GM12878 (cell line): ENCODE measurements around the gene RGS6. TPM values are rescaled to one million over a fixed set of nuclear protein-coding genes. Genes with fewer than 3 reads are reported as not detected.

Experiments
- ATAC-seq: fragments of 200-7000 bp; cut with Tn5 transposase; 3 replicates; pipeline ENCODE4 v1.9.1; 2020; ENCODE audit warnings: mild to moderate bottlenecking, moderate library complexity
- BruUV-seq: library from RNA; stranded (reverse); fragments of 400-500 nt; replicated peaks from 2 replicates; lab custom pipeline; 2021; lab: Mats Ljungman, UMichigan
- CTCF ChIA-PET: fragments of 300-600 bp; sonication (Branson Sonifier 250); formaldehyde crosslinking; extraction: SDS; loops from one replicate; lab custom pipeline; 2021; ENCODE audit warnings: inconsistent platforms; lab: Yijun Ruan, JAX
- POLR2A ChIA-PET: fragments of 350-600 bp; formaldehyde crosslinking; extraction: SDS; loops from one replicate; lab custom pipeline; 2021; ENCODE audit warnings: inconsistent platforms; lab: Charles Lee
- RAD21 ChIA-PET: fragments of 300-600 bp; sonication (Branson Sonifier 250); formaldehyde crosslinking; loops from one replicate; lab custom pipeline; 2023; ENCODE audit warnings: antibody characterized with exemption; ENCODE audit not compliant: unreplicated experiment; lab: Charles Lee
- SMC1A ChIA-PET: fragments of 300-600 bp; sonication (Branson Sonifier 250); formaldehyde crosslinking; loops from one replicate; lab custom pipeline; 2023; ENCODE audit not compliant: unreplicated experiment, uncharacterized antibody; lab: Charles Lee
- DNase-seq: peaks from one replicate; pipeline ENCODE4 v3.0.0-alpha.2; 2011; ENCODE audit warnings: low read depth, low spot score
- FAIRE-seq: peaks from 3 replicates; lab custom pipeline; 2011; peaks lifted over from hg19 to GRCh38; lab: Jason Lieb, UNC
- H2AFZ ChIP-seq: 2 replicates; pipeline ENCODE4 v1.6.0; 2011; ENCODE audit warnings: low read depth, low read length, control low read depth; ENCODE audit not compliant: control insufficient read depth
- H3K27ac ChIP-seq: 2 replicates; pipeline ENCODE4 v1.5.1; 2011; ENCODE audit warnings: control low read depth; ENCODE audit not compliant: control insufficient read depth, insufficient read depth
- H3K27me3 ChIP-seq, 2 experiments: replicated peaks in 1 of 2; 2 replicates each; pipeline versions ENCODE4 v1.6.0 to v1.6.1; 2011; ENCODE audit warnings: low read length in 1 of 2; ENCODE audit not compliant: control insufficient read depth in 2 of 2, insufficient read depth in 2 of 2
- H3K36me3 ChIP-seq, 2 experiments: 2 replicates each; pipeline ENCODE4 v1.5.1; 2011; ENCODE audit warnings: low read length in 1 of 2; ENCODE audit not compliant: control insufficient read depth in 2 of 2, insufficient read depth in 2 of 2
- H3K4me1 ChIP-seq: 2 replicates; pipeline ENCODE4 v1.6.1; 2011; ENCODE audit warnings: mild to moderate bottlenecking, low read length, moderate library complexity, mixed read lengths; ENCODE audit not compliant: control insufficient read depth, insufficient read depth
- H3K4me2 ChIP-seq: 2 replicates; pipeline ENCODE4 v1.6.0; 2011; ENCODE audit warnings: control low read depth; ENCODE audit not compliant: control insufficient read depth, insufficient read depth
- H3K4me3 ChIP-seq: fragments of 200-600 bp; sonication (generic); 2 replicates; pipeline ENCODE4 v1.5.1; 2016
- H3K79me2 ChIP-seq: 2 replicates; pipeline ENCODE4 v1.6.0; 2011; ENCODE audit warnings: low read length; ENCODE audit not compliant: control insufficient read depth, insufficient read depth
- H3K9ac ChIP-seq: 2 replicates; pipeline ENCODE4 v1.8.0; 2011; ENCODE audit warnings: low read length, control low read depth, mixed read lengths; ENCODE audit not compliant: control insufficient read depth, insufficient read depth
- H3K9me3 ChIP-seq: replicated peaks from 3 replicates; pipeline ENCODE4 v1.5.1; 2011; ENCODE audit warnings: mild to moderate bottlenecking, low read length; ENCODE audit not compliant: control insufficient read depth, insufficient read depth
- H4K20me1 ChIP-seq: 2 replicates; pipeline ENCODE4 v1.6.0; 2011; ENCODE audit not compliant: control insufficient read depth, insufficient read depth
- BHLHE40 ChIP-seq, 2 experiments: fragments of 450-650 bp in 1 of 2; IDR thresholded peaks; 2 replicates each; pipeline ENCODE4 v1.6.1; 2011 to 2017; ENCODE audit warnings: low read depth in 2 of 2, borderline replicate concordance in 1 of 2, improper control_type of control experiment in 1 of 2, low read length in 1 of 2, mild to moderate bottlenecking in 1 of 2
- ETV6 ChIP-seq, 2 experiments: fragments of 450-650 bp in 1 of 2; IDR thresholded peaks in 1 of 2; conservative IDR thresholded peaks in 1 of 2; 2 replicates each; pipeline ENCODE4 v1.6.1; 2014; ENCODE audit warnings: antibody characterized with exemption in 1 of 2, borderline replicate concordance in 1 of 2, low read depth in 1 of 2, mild to moderate bottlenecking in 1 of 2, moderate library complexity in 1 of 2
- JUNB ChIP-seq: IDR thresholded peaks from 2 replicates; pipeline ENCODE4 v1.6.1; 2016; ENCODE audit warnings: antibody characterized with exemption, mild to moderate bottlenecking
- RB1 ChIP-seq: fragments of 450-650 bp; formaldehyde crosslinking; IDR thresholded peaks from 2 replicates; pipeline ENCODE4 v1.6.1; 2017; ENCODE audit warnings: mild to moderate bottlenecking, borderline replicate concordance
- RCOR1 ChIP-seq: conservative IDR thresholded peaks from 2 replicates; pipeline ENCODE4 v1.6.1; 2012; ENCODE audit warnings: low read depth, low read length, improper control_type of control experiment
- SPI1 ChIP-seq: IDR thresholded peaks from 2 replicates; pipeline ENCODE4 v1.6.1; 2011; ENCODE audit warnings: low read depth, mild to moderate bottlenecking, low read length, moderate library complexity, borderline replicate concordance; ENCODE audit not compliant: insufficient read depth
- WGBS: methylation state at CpG from one replicate; pipeline ENCODE4 v1.1.6; 2016; ENCODE audit warnings: low lambda C conversion rate; ENCODE audit not compliant: insufficient replicate concordance, insufficient coverage; ENCODE audit errors: missing lambda C conversion rate; 5-methylcytosine and 5-hydroxymethylcytosine counted together
- in situ Hi-C: fragments of 300-500 bp; cut with MboI; formaldehyde crosslinking; loops from 9 replicates; pipeline ENCODE4 v1.14.3; 2018; ENCODE audit warnings: mixed read lengths
- intact Hi-C: fragments of 100-400 bp; cut with micrococcal nuclease; formaldehyde crosslinking; loops from one replicate; pipeline ENCODE4 v1.14.2; 2022; ENCODE audit not compliant: unreplicated experiment
- polyA plus RNA-seq, 11 experiments: library from polyadenylated mRNA; depleted of rRNA in 4 of 11; unstranded in 6 of 11; stranded (reverse) in 5 of 11; fragments of >200 nt; fragmentation: Nextera tagmentation in 4 of 11; fragmentation: Illumina TruSeq in 1 of 11; extraction: Ambion mirVana in 4 of 11; extraction: Trizol in 1 of 11; gene quantifications; 1 replicate in 1 of 11; 2 replicates in 10 of 11; pipeline versions ENCODE4 v1.2.1 to v1.2.3, GENCODE V29; 2011 to 2016; ENCODE audit warnings: inconsistent platforms in 2 of 11, missing spikeins in 2 of 11, low read depth in 1 of 11
- total RNA-seq, 4 experiments: library from RNA; depleted of rRNA in 3 of 4; stranded (reverse); fragments of >200 nt in 3 of 4; fragmentation: Illumina TruSeq in 1 of 4; extraction: Trizol in 1 of 4; gene quantifications; 2 replicates each; pipeline versions ENCODE4 v1.2.1 to v1.2.3, GENCODE V29; 2013 to 2021

Gene RGS6
- total and polyA plus RNA-seq, 10 of the 15 experiments (the other 5 are each of a cell fraction or from before 2014, with no cell fraction given), result 3.9 to 18.1 (median 12.4) TPM

DNA sequence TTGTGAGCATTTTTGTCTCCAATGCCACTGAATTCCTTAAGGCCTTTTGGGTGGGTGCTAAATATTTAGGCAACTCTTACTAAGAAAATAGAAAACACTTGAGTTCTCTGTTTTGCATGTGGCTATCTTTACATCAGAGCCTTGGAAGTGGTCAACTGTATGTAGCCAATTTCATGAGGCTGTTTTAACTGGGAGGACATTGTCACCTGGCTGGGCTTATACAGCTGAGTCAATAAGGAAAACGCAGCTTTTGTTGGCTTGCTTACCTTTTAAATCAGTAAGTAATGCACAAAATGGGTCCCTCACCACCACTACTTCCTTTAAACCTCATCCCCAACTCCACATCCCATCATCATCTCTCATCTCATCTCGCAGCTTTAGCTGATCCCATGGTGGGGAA, 194.3 kb downstream of the RGS6 start:
- ATAC-seq, result no peak
- CTCF ChIA-PET, result interaction anchor here (1.1 to 1.3 kb wide), 3 partner anchors 16 to 24 kb away, joined by 3 to 10 read pairs (median 3); no protein-coding TSS in a partner anchor
- no peak overlapping the region for H3K27ac ChIP-seq
- no TSS peak for BruUV-seq
- H3K4me1 ChIP-seq, result no peaks in the 10 kb centered on the region
- no peaks in the 10 kb centered on the region; the same call in 2 of the 3 replicates for H3K9me3 ChIP-seq
- no peaks in the 10 kb centered on the region for H3K79me2 ChIP-seq
- H3K9ac ChIP-seq, result no peak overlapping the region
- intact Hi-C loops, result no loop called here
- FAIRE-seq, result no peak
- H2AFZ ChIP-seq, result no peak overlapping the region
- POLR2A ChIA-PET, result no interaction called here
- no peak overlapping the region for H3K4me3 ChIP-seq
- DNase-seq, result no peak
- RAD21 ChIA-PET, result interaction anchor here (1.6 kb wide), 1 partner anchor 111 kb away, joined by 4 read pairs; no protein-coding TSS in a partner anchor
- H3K4me2 ChIP-seq, result no peak overlapping the region
- TF ChIP-seq SPI1, result no peak
- TF ChIP-seq, all 136 proteins: peak for 0
- Histone ChIP-seq H3K27me3 (peaks cover 0 to 9% of the 10 kb centered on the region in 2 experiments; a peak in 1 of 4 replicates), H3K36me3 (no peaks in the 10 kb centered on the region), H4K20me1 (no peaks in the 10 kb centered on the region)
- in situ Hi-C loops, result no loop called here
- 5% methylated on average over 2 of the region's 2 CpGs for WGBS
- SMC1A ChIA-PET, result interaction anchor here (0.9 to 6.8 kb wide), 2 partner anchors 8 to 24 kb away, joined by 4 to 31 read pairs; no protein-coding TSS in a partner anchor

DNA sequence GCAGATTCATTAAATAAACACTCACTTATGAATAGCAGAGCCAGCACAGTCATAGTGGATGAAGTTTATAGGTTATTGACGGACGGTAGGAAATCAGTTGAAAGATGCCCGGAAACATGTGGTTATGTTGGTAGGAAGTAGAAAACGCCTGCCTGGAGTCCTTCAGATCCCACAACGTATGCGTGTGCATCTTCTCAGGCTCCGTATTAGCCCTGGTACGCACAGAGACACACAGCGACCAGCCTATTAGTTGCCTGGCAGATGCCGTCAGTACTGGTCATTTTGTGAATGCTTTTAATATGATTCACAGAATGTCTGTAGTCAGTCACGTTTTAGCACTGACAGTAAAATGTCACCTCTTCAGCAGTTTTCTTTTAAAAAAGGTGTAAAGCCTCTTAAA, 196.4 kb downstream of the RGS6 start:
- no TSS peak for BruUV-seq
- 2% methylated on average over 11 of the region's 11 CpGs for WGBS
- DNase-seq (no peak), FAIRE-seq (no peak), ATAC-seq (peak; percentile 63)
- no peak overlapping the region for H3K4me2 ChIP-seq
- H3K36me3 ChIP-seq, result no peaks in the 10 kb centered on the region
- no peak overlapping the region for H3K27ac ChIP-seq
- H2AFZ ChIP-seq, result peak overlapping the region; percentile 14; the same call in 1 of the 2 replicates
- no peaks in the 10 kb centered on the region; the same call in 2 of the 3 replicates for H3K9me3 ChIP-seq
- CTCF ChIA-PET, result interaction anchor here (1.0 kb wide), 1 partner anchor 24 kb away, joined by 3 read pairs; no protein-coding TSS in a partner anchor
- SMC1A ChIA-PET, result interaction anchor here (1.4 to 6.8 kb wide), 3 partner anchors 12 to 26 kb away, joined by 3 to 31 read pairs (median 6); no protein-coding TSS in a partner anchor
- no peaks in the 10 kb centered on the region for H3K4me1 ChIP-seq
- POLR2A ChIA-PET, result interaction anchor here (0.8 to 1.1 kb wide), 2 partner anchors 10 to 11 kb away, joined by 3 read pairs; no protein-coding TSS in a partner anchor
- RAD21 ChIA-PET, result no interaction called here
- H3K4me3 ChIP-seq, result no peak overlapping the region
- intact Hi-C loops (no loop called here), in situ Hi-C loops (no loop called here)
- H4K20me1 ChIP-seq, result no peaks in the 10 kb centered on the region
- H3K9ac ChIP-seq, result no peak overlapping the region
- H3K79me2 ChIP-seq, result no peaks in the 10 kb centered on the region
- peaks cover 0 to 9% of the 10 kb centered on the region in 2 experiments; a peak in 1 of 4 replicates for H3K27me3 ChIP-seq
- peak in 1 of 2 experiments; percentile 79; a peak in 2 of 4 replicates for TF ChIP-seq ETV6 (conservative IDR thresholded peaks at IDR 0.05 in 1 of 2, IDR thresholded peaks at IDR 0.05 in 1 of 2; ENCODE audit: borderline replicate concordance in 1 of 2, low read depth in 1 of 2)
- TF ChIP-seq BHLHE40 (IDR thresholded peaks at IDR 0.05; ENCODE audit: borderline replicate concordance in 1 of 2, low read depth in 2 of 2, low read length in 1 of 2), result peak in 1 of 2 experiments; percentile 64; a peak in 2 of 4 replicates
- no peak for TF ChIP-seq RCOR1
- 0 out of 2 replicates have a peak, but pooled peaks have one; percentile 22 for TF ChIP-seq JUNB
- no peak for TF ChIP-seq RB1
- TF ChIP-seq, all 136 proteins: peak for 3
